ENCODE measurements around the gene HNRNPA1.

The HNRNPA1 gene

GRCh38 chr12:54258201-54258681 lies 22.3 kb upstream of the HNRNPA1 start:
- Histone ChIP-seq H3K4me1 (ENCODE audit: insufficient read depth, low read length, poor library complexity, severe bottlenecking) (peaks cover 21% of the 10 kb centered on the region), H3K4me3 (ENCODE audit: low read length, poor library complexity, severe bottlenecking) (no peak overlapping the region), H3K36me3 (ENCODE audit: insufficient read depth, low read length) (peaks cover 36% of the 10 kb centered on the region; the same call in 1 of the 2 replicates), H3K9ac (ENCODE audit: low read depth, low read length, poor library complexity, severe bottlenecking) (no peak overlapping the region), H4K20me1 (ENCODE audit: insufficient read depth, low read length, poor library complexity, severe bottlenecking) (peaks cover 4% of the 10 kb centered on the region), H3F3A (ENCODE audit: low read depth) (no peaks in the 10 kb centered on the region; the same call in 1 of the 2 replicates), H2AFZ (ENCODE audit: low read length) (no peak overlapping the region), H3K27me3 (ENCODE audit: insufficient read depth, low read length, poor library complexity, severe bottlenecking) (no peaks in the 10 kb centered on the region), H3K9me2 (replicated peaks; ENCODE audit: low read depth, low read length) (no peaks in the 10 kb centered on the region), H3K4me2 (ENCODE audit: low read depth, low read length, poor library complexity, severe bottlenecking) (peak overlapping the region; percentile 50), H3K9me3 (ENCODE audit: insufficient read depth, low read depth, low read length) (no peaks in the 10 kb centered on the region), H3K79me2 (ENCODE audit: insufficient read depth, low read length) (peaks cover 10% of the 10 kb centered on the region)
- TF ChIP-seq EZH2phosphoT487 (IDR thresholded peaks at IDR 0.05; ENCODE audit: borderline replicate concordance) (no peak), CTCF (conservative IDR thresholded peaks at IDR 0.05; ENCODE audit: low read length) (no peak)

DNA sequence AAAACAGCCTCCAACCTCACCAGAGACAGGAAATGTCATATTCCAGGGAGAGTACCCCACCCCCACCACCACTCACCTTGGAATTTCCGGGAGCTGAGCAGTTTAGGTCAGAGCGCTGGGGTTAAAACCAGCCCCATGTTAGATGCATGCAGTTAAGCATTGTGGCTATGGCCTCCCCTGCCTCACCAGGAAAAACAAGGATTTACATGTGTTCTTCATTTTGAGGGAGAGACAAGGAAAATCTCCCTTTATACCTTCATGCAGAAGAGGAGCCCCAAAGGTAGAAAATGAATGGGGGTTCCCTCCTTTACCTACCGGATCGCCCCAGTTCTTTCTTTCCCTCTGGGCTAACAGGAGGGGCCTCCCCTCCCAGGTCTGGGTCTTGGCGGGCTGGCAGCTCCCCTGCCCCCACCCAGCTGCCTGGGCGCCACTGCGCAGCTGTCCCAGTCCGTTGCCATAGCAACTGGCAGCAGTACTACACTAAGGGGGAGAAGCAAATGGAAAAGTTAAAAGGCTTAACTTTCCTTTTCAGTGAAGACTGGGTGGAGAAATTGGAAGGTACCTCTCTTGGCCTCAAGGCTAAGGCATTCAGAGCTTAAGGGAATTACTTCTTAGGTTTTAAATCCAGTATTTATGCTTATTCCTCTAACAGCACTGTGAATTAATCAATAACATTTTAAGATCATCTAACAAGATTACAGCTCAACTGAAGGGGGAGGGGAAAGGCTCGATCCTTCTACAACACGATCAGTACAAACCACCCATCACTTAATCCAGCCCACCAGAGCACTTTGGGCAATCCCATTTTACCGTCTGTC lies 21.1 kb upstream of the HNRNPA1 start:
- no peaks in the 10 kb centered on the region for H3K9me2 ChIP-seq (replicated peaks; ENCODE audit: low read depth, low read length)
- no peak overlapping the region for H2AFZ ChIP-seq (ENCODE audit: low read length)
- TF ChIP-seq CTCF (conservative IDR thresholded peaks at IDR 0.05; ENCODE audit: low read length) (no peak), EZH2phosphoT487 (IDR thresholded peaks at IDR 0.05; ENCODE audit: borderline replicate concordance) (no peak)
- H3K4me1 ChIP-seq (ENCODE audit: insufficient read depth, low read length, poor library complexity, severe bottlenecking): peaks cover 21% of the 10 kb centered on the region
- H3K36me3 ChIP-seq (ENCODE audit: insufficient read depth, low read length): peaks cover 25% of the 10 kb centered on the region; the same call in 1 of the 2 replicates
- no peaks in the 10 kb centered on the region for H3K9me3 ChIP-seq (ENCODE audit: insufficient read depth, low read depth, low read length)
- peaks cover 4% of the 10 kb centered on the region for H4K20me1 ChIP-seq (ENCODE audit: insufficient read depth, low read length, poor library complexity, severe bottlenecking)
- peaks cover 10% of the 10 kb centered on the region for H3K79me2 ChIP-seq (ENCODE audit: insufficient read depth, low read length)
- H3K9ac ChIP-seq (ENCODE audit: low read depth, low read length, poor library complexity, severe bottlenecking): peak overlapping the region; percentile 28
- H3K4me3 ChIP-seq (ENCODE audit: low read length, poor library complexity, severe bottlenecking): peak overlapping the region; percentile 20
- H3K4me2 ChIP-seq (ENCODE audit: low read depth, low read length, poor library complexity, severe bottlenecking): peak overlapping the region; percentile 50
- no peaks in the 10 kb centered on the region for H3K27me3 ChIP-seq (ENCODE audit: insufficient read depth, low read length, poor library complexity, severe bottlenecking)
- H3F3A ChIP-seq (ENCODE audit: low read depth): no peaks in the 10 kb centered on the region; the same call in 1 of the 2 replicates

GRCh38 chr12:54261815-54262402 lies 18.6 kb upstream of the HNRNPA1 start:
- Histone ChIP-seq H2AFZ (ENCODE audit: low read length) (no peak overlapping the region), H3K36me3 (ENCODE audit: insufficient read depth, low read length) (peaks cover 7% of the 10 kb centered on the region; the same call in 1 of the 2 replicates), H3K79me2 (ENCODE audit: insufficient read depth, low read length) (peaks cover 15% of the 10 kb centered on the region), H3K9me3 (ENCODE audit: insufficient read depth, low read depth, low read length) (no peaks in the 10 kb centered on the region), H3K9me2 (replicated peaks; ENCODE audit: low read depth, low read length) (no peaks in the 10 kb centered on the region), H3K9ac (ENCODE audit: low read depth, low read length, poor library complexity, severe bottlenecking) (no peak overlapping the region), H3K4me1 (ENCODE audit: insufficient read depth, low read length, poor library complexity, severe bottlenecking) (peaks cover 21% of the 10 kb centered on the region), H3K4me2 (ENCODE audit: low read depth, low read length, poor library complexity, severe bottlenecking) (no peak overlapping the region), H3K27me3 (ENCODE audit: insufficient read depth, low read length, poor library complexity, severe bottlenecking) (no peaks in the 10 kb centered on the region), H3K4me3 (ENCODE audit: low read length, poor library complexity, severe bottlenecking) (no peak overlapping the region), H4K20me1 (ENCODE audit: insufficient read depth, low read length, poor library complexity, severe bottlenecking) (peaks cover 4% of the 10 kb centered on the region), H3F3A (ENCODE audit: low read depth) (no peaks in the 10 kb centered on the region; the same call in 1 of the 2 replicates)
- TF ChIP-seq CTCF (conservative IDR thresholded peaks at IDR 0.05; ENCODE audit: low read length) (no peak), EZH2phosphoT487 (IDR thresholded peaks at IDR 0.05; ENCODE audit: borderline replicate concordance) (no peak)
